NCI-H2171 (cell line): Measurements from ENCODE around the gene GNAS-AS1.

Experiments
- DNase-seq: peaks from one replicate; lab custom pipeline; 2025; lab: John Stamatoyannopoulos, UW

Gene GNAS-AS1

GRCh38 chr20:58808271-58809046 lies 42.2 kb downstream of the GNAS-AS1 start:
- no peak for DNase-seq

DNA sequence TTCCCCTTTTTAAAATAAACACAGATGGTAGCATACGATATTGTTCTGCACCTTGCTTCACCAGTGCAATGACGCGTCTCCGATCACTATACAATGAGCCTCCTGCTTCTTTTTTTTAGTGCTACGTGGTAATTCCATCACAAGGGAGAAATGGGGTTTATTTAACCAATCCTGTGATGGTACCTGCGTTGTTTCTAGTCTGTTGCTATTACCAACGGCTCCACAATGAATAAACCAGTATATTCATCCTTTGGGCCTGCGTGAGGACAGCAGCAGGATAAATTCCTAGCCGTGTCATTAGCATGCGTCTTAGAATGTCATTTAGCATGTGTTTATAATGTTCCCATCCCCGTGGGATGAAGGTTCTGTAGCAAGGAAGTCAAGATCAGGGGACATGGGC lies 42.9 kb downstream of the GNAS-AS1 start:
- no peak for DNase-seq

- DNase-seq = no peak
Measured at GRCh38 chr20:58803533-58803932, 47.2 kb downstream of the GNAS-AS1 start.

- DNase-seq = no peak
Measured at GRCh38 chr20:58802061-58802460, 48.6 kb downstream of the GNAS-AS1 start.

DNA sequence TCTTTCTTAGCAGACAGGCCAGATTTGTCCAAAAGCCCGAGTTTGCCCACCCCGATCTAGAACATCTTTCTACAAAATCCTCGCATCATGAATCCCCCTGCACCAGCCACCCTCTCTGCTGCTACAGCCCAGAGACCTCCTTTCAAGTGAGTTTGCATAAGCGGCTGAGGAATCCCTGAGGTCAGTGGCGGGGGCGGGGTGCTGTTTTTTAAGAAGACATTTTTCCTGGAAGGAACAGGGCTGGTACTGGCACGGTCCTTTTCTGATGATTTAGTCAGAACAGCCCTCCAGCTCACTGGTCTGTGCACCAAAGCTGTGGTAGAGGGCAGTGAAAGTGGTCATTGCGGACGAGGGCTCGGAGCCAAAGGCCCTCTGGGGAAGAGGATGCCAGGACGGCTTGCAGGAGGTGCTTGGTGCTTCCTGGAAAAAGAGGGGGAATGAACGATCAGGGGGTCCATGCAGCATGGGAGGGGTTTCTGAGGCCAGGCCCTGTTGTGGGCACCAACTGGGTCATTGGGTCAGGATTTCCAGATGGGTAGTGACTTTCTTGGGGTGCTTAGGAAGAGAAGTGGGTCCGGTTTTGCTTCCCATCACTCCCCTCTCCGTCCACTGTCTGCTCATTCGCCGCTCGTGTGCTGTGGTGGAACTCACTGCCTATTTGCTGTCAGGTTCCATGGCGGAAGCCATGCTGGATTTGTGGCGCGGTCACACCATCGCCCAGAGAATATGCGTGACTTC lies 50.4 kb downstream of the GNAS-AS1 start:
- no peak for DNase-seq

DNA sequence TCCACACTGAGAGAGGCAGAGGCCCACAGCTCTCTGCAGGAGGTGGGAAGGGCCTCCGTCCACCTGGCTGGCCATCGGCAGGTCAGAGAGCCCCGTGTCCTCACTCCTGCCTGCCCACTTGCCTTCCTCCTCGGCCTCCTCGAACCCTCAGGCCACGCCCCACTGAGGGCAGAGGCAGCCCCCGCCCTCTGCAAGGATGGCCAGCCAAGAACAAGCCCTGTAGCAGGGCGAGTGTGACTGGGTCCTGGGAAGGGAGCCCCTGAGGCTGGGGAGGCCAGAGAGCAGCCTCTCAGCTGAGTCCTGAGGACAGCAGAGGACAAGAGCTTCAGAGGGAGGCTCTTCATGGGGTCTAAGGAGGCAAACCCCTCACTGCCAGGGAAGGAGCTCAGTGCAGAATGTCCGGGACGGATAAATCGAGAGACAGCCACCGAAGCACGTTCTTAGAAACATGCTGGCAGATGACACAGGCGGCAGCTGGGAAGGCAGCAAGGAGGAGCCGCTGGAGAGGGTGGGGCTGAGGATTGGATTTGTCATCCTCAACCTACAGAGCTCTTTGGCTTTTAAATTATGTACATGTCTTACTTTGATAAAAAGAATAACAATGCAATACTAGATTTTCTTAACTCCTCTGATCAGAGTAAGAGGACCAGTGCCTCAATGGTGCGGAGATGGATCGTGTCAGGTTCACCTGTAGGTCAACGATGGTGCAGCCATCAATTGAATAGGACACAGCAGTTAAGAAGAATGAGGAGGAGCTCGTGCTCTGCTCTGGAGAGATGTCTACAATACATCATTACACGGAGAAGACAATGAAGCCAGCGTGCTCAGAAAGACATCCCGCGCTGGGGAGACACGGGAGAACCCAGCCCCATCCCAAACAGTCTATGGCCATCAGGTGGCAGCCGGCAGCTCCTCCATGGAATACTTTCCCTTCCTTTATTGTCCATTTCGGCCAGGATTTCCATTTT lies 53.0 kb downstream of the GNAS-AS1 start:
- DNase-seq = no peak

DNA sequence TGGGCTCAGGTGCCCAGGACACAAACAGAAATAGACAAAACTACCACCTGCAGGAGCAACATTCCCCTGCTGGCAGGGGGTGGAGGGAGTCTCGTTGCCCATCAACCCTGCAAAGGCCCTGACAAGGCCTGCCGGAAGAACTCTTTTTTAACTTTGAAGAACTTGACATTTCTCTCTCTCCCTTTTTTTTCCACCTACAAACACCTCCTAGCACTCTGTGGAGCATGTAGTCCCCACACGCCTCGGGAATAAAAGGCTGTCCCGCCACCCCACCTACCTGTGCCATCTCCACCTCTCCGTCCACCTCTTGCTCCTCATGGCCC lies 54.8 kb downstream of the GNAS-AS1 start:
- no peak for DNase-seq

GRCh38 chr20:58795181-58795922 lies 55.4 kb downstream of the GNAS-AS1 start:
- no peak for DNase-seq

GRCh38 chr20:58794510-58795180 lies 56.1 kb downstream of the GNAS-AS1 start:
- no peak for DNase-seq

- DNase-seq = no peak
Measured at GRCh38 chr20:58793512-58794420, 56.9 kb downstream of the GNAS-AS1 start.

DNA sequence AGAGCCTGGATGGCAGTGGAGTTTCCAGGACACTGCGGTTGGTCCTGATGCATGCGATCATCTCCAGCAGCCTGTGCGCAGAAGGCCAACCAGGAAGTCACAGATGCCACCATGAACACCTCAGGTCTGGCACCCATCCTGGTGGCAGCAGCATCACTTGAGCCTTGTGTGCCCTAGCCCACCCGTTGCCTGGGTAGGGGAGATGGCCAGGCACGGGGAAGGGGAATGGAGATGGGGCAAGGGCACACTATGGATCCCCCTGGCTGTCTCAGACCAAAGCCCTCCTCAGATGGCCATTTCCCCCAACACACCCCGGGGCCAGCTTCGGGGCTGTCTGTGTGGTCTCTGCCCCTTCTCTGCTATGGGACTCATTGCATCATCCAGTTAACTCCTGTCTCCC lies 58.3 kb downstream of the GNAS-AS1 start:
- DNase-seq = no peak

DNA sequence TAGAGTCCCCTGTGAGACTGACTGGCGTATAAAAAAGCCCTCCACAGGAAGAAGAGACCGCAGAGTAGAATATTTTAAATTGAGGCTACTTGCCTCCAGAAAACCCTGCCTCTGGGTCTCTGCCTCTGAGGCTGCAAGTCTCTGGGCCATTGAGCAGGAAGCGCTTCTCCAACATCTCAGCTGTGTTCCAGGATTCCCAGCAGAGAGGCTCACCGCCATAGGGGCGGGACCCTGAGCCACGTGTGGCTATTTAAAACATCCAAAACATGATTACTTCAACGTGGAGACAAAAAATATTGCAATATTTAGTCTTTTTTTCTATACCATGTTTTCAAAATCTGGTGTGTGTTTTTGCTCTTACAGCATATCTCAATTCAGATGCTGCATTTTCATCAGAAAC lies 59.4 kb downstream of the GNAS-AS1 start:
- no peak for DNase-seq

DNA sequence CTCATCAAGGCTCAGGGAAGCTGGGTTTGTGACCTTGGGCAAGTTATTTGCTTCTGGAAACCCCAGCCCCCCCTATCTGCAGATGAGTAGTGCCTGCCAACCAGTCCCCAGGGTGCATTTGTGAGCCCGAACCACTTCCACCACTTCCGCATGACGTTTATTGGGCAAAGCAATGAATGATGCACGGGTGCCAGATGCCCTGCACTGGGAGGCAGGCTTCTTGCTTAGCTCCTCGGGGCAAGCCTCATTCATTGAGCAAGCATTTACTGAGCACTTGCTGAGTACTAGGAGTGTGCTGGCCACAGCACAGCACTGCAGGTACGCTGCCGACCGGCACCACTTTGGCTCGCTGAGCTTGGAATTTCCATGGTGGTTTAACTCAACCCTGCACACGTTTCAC lies 60.2 kb downstream of the GNAS-AS1 start:
- peak; percentile 32 for DNase-seq

DNA sequence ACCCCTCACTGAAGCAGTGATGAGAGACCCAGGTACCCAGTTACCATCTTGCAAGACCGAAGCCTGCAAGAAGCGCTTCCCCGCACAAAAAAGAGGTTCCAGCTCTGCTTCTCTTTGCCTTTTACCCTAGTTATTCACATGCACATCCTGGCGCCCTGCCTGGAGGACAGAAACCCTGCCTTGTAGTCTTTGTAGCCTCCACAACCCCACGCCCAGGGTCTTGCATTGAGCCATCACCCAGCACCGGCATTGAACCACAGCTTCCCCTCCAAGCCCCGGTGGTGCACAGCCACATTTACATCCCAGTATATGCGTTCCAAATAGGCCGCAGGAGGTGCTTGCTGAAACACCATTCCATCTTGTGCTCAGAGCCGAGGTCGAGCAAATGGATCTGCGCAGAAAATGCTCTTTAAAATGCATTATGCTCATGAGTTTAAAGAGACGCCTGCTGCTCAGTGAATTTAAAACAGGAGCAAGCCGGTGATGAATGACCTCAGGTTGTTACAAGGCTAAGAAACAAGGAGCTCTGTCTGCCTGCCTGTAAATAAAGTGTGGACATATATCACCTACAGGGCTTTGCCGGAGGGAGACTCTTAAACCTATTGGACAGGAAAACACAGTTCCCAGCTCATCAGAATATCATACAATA lies 61.7 kb downstream of the GNAS-AS1 start:
- no peak for DNase-seq

DNA sequence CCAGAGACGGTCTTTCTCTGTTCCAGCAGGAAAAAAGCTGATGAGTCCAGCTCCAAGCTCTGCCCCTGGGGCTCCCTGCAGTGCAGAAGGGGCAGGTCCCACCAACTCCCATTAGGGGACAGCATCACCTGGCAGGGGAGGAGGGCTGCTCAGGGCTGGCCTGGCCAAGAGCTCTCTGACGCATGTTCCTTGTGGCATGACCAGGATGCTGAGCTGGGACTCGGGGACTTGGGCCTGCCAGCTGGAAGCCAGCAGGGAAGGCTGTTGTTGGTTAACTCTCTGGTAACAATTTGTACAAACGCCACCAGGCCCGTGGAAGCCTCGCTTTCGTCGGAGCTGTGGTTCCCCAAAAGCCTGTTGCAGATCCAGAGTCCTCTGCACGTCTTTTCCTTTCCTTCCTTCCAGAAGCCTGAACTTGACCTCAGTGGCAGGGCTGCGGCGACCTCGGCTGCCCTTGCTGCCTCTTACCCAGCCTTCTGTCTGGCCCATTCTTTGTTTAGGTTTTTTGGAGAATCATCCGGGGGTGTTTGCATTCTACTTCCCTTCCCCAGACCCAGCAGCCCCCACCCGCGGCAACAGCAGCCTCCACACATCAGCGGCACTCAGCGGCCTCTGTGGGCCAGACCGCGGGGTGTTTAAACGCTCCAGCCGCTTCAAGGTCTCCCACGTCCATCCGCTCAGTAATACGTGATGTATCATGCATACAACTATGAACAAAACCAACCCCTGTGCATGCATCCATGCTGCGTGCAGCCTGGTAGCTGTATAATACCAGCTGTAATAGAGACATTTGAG lies 63.3 kb downstream of the GNAS-AS1 start:
- no peak for DNase-seq

DNA sequence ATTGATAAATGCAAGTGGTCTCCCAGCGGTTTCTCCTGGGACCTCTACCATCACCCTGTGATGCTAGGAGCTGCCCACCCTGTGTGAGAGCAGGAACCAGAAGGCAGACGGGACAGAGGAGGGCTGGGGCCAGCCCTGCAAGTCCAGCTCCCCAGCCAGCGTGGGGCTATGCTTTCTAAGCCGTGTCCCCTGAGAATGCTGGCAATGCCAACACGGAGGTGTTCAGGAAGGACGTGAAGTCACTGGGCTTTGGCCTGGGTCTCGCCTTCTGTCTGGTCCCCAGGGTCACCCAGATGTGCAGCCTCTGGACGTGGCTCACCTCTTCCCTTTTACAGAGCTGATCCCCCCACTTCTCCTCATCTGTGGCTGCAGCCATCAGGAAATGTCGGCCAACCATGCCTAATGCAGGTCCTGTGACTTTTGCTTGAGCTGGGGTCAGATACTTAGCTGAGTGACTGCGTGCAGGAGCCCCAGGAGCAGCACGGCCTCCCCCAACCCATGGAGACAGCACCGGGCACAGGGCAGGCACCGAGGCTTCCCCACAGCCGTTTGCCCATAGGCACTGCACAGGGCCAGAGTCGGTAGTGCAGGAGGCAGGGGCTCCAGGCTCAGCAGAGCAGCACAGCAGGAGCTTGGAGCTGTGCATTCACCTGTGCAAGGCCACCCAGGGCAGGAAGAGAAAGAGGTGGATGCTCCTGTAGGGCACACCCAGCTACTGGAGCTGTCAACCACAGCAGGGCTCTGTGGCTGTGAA lies 66.2 kb downstream of the GNAS-AS1 start:
- DNase-seq = no peak

DNA sequence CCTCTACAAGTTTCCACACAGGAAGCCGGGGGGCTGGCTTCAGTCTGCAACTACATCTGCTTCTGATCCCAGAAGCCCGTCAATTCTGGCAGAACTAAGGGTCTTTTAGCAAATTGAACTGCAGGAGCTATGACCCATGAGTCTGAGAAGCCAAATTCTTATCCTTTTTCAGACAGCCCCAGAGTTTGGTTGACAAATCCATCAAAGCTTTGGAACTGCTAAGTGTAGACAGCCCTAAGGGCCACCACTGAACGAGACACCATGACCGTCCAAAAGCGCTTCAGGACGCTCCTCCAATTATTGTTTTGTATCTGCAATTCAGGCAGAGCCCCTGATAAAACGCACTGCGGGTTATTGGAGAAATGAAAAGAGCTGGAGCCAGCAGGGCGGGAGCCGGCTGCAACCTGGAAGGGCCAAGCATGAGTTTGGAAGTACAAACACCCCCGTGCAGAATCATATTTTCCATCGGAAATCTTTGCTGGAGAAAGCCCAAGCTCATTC lies 67.1 kb downstream of the GNAS-AS1 start:
- no peak for DNase-seq

- no peak for DNase-seq
Measured at GRCh38 chr20:58781138-58781537, 69.6 kb downstream of the GNAS-AS1 start.
